ENCODE measurements around the gene PJA1. TPM values are rescaled to one million over a fixed set of nuclear protein-coding genes. Genes with fewer than 3 reads are reported as not detected.

PJA1 gene
- polyA plus RNA-seq, 3 donors: 2.1 to 11.6 (median 8.8) TPM

DNA sequence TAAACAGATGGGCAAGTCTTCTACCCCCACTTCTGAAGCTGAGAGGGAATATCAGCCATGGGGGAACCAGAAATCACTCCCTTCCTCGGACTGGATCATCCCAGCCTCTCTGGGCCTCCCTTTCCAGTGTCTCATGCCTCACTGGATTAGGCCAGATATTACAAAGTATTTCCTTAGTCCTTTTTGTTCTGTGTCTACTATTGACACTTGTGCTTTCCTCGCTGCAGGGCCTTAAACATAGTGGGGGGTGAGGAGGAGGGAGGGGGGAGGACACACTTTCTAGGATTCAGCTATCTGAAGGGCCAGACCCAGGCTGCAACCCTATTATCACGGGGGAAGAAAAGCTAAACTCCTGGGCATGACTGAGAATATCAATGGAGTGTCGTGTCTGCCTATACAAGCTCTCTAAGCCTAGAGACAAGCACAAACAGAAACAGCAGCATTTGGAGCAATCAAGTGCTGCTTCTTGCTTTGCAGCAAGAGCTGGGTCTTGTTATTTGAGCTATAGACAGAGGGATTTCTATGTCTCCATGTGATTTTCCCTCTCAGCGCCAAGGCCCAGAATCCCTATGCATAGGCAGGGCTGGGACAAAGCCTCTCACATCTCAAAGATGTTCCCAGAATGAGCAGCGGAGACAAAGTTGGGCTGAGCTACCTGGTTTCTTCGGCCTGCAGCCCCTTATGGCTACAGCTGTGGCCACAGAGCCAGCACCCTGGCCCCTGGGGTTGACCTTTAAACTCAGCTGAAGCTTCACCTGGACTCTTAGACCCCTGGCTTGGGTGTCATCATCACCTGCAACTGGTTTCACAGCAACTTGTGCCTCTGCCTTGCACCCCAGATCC lies 20.2 kb downstream of the PJA1 start:
- H3K27ac ChIP-seq (ENCODE audit: low read depth in 1 of 2, low read length in 2 of 2): no peak overlapping the region
- 80% methylated on average over 3 of the region's 7 CpGs for WGBS (ENCODE audit: insufficient coverage)
- H3K9me3 Mint-ChIP-seq: peaks cover 0 to 2% (median 0%) of the 10 kb centered on the region in 7 donors
- H3K36me3 ChIP-seq (replicated peaks in 1 of 2; ENCODE audit: control insufficient read depth in 1 of 2, insufficient read depth in 2 of 2, low read length in 2 of 2): no peaks in the 10 kb centered on the region
- no peaks in the 10 kb centered on the region for H3K36me3 Mint-ChIP-seq
- no peak overlapping the region for H3K4me3 Mint-ChIP-seq
- no peaks in the 10 kb centered on the region for H3K4me1 Mint-ChIP-seq
- no peak for DNase-seq
- no peak overlapping the region for H3K4me2 ChIP-seq (replicated peaks; ENCODE audit: extremely low read depth, low read length, poor library complexity, severe bottlenecking)
- intact Hi-C loops (cut with micrococcal nuclease): no loop called here
- H3K27ac Mint-ChIP-seq: no peak overlapping the region
- no peaks in the 10 kb centered on the region for H3K9me3 ChIP-seq (replicated peaks in 1 of 2; ENCODE audit: control insufficient read depth in 1 of 2, insufficient read depth in 1 of 2, low read length in 2 of 2)
- no peaks in the 10 kb centered on the region for H3K27me3 ChIP-seq (ENCODE audit: control insufficient read depth in 2 of 2, insufficient read depth in 2 of 2, low read length in 2 of 2)
- H3K4me3 ChIP-seq (replicated peaks in 1 of 3; ENCODE audit: low read depth in 2 of 3, low read length in 3 of 3): no peak overlapping the region
- no peak overlapping the region for H2AFZ ChIP-seq (ENCODE audit: insufficient read depth, low read depth, low read length, poor library complexity, severe bottlenecking)
- no peak for TF ChIP-seq CTCF (IDR thresholded peaks at IDR 0.05)
- no peaks in the 10 kb centered on the region for H3K79me2 ChIP-seq (ENCODE audit: insufficient read depth, low read length)
- H4K20me1 ChIP-seq (ENCODE audit: insufficient read depth, low read length): no peaks in the 10 kb centered on the region
- H3K4me1 ChIP-seq (ENCODE audit: control insufficient read depth in 1 of 2, insufficient read depth in 2 of 2, low read length in 2 of 2): no peaks in the 10 kb centered on the region
- peaks cover 1 to 7% (median 3%) of the 10 kb centered on the region in 3 donors for H3K27me3 Mint-ChIP-seq (ENCODE audit: low read depth in 3 of 3)
- no peak overlapping the region for H3K9ac ChIP-seq (ENCODE audit: insufficient read depth, low read length, poor library complexity, severe bottlenecking)

GRCh38 chrX:69143530-69143929 lies 21.7 kb downstream of the PJA1 start:
- intact Hi-C loops (cut with micrococcal nuclease): no loop called here
- no peak for TF ChIP-seq CTCF (IDR thresholded peaks at IDR 0.05)
- 94% methylated on average over 4 of the region's 7 CpGs for WGBS (ENCODE audit: insufficient coverage)

More at GRCh38 chrX:69143530-69143929, 21.7 kb downstream of the PJA1 start:
- Histone ChIP-seq H3K4me2 (replicated peaks; ENCODE audit: extremely low read depth, low read length, poor library complexity, severe bottlenecking) (no peak overlapping the region), H4K20me1 (ENCODE audit: insufficient read depth, low read length) (no peaks in the 10 kb centered on the region), H2AFZ (ENCODE audit: insufficient read depth, low read depth, low read length, poor library complexity, severe bottlenecking) (no peak overlapping the region), H3K4me3 (replicated peaks in 1 of 3; ENCODE audit: low read depth in 2 of 3, low read length in 3 of 3) (no peak overlapping the region), H3K79me2 (ENCODE audit: insufficient read depth, low read length) (no peaks in the 10 kb centered on the region), H3K9me3 (replicated peaks in 1 of 2; ENCODE audit: control insufficient read depth in 1 of 2, insufficient read depth in 1 of 2, low read length in 2 of 2) (no peaks in the 10 kb centered on the region), H3K36me3 (replicated peaks in 1 of 2; ENCODE audit: control insufficient read depth in 1 of 2, insufficient read depth in 2 of 2, low read length in 2 of 2) (no peaks in the 10 kb centered on the region), H3K9ac (ENCODE audit: insufficient read depth, low read length, poor library complexity, severe bottlenecking) (no peak overlapping the region), H3K27ac (ENCODE audit: low read depth in 1 of 2, low read length in 2 of 2) (no peak overlapping the region), H3K4me1 (ENCODE audit: control insufficient read depth in 1 of 2, insufficient read depth in 2 of 2, low read length in 2 of 2) (no peaks in the 10 kb centered on the region), H3K27me3 (ENCODE audit: control insufficient read depth in 2 of 2, insufficient read depth in 2 of 2, low read length in 2 of 2) (no peaks in the 10 kb centered on the region)
- H3K27me3 Mint-ChIP-seq (ENCODE audit: low read depth in 3 of 3): peaks cover 1 to 15% (median 7%) of the 10 kb centered on the region in 3 donors
- no peak overlapping the region for H3K4me3 Mint-ChIP-seq
- peaks cover 0 to 2% (median 0%) of the 10 kb centered on the region in 7 donors for H3K9me3 Mint-ChIP-seq
- no peak overlapping the region for H3K27ac Mint-ChIP-seq
- DNase-seq: no peak
- H3K4me1 Mint-ChIP-seq: no peaks in the 10 kb centered on the region
- no peaks in the 10 kb centered on the region for H3K36me3 Mint-ChIP-seq
